Right lobe of liver (tissue), 6 donors: ENCODE results near the gene UNC5B. TPM values are rescaled to one million over a fixed set of nuclear protein-coding genes. Genes with fewer than 3 reads are reported as not detected.

ENCODE experiments used
- ATAC-seq, 4 donors: fragments of 200-7000 bp; cut with Tn5 transposase; one replicate each; pipeline ENCODE4 v1.9.1; 2020; ENCODE audit warnings: mild to moderate bottlenecking in 4 of 4, moderate library complexity in 4 of 4
- DNase-seq, 3 donors: peaks; one replicate each; pipeline ENCODE4 v3.0.0-alpha.2; 2020
- H3K27ac ChIP-seq, 3 donors: fragments of 200-600 bp; one replicate each; pipeline ENCODE4 v1.8.0; 2022
- H3K27me3 ChIP-seq, 2 donors: fragments of 200-600 bp; one replicate each; pipeline ENCODE4 v1.8.0; 2022
- H3K36me3 ChIP-seq, 4 donors: fragments of 200-600 bp; sonication (generic) in 1 of 4; one replicate each; pipeline versions ENCODE4 v1.5.1 to v1.8.0; 2017 to 2022; ENCODE audit warnings: control low read depth in 1 of 4
- H3K4me1 ChIP-seq, 4 donors: fragments of 200-600 bp; sonication (generic) in 1 of 4; one replicate each; pipeline versions ENCODE4 v1.5.1 to v1.8.0; 2017 to 2022; ENCODE audit warnings: control low read depth in 1 of 4
- H3K4me3 ChIP-seq, 3 donors: fragments of 200-600 bp; one replicate each; pipeline ENCODE4 v1.8.0; 2022
- H3K9me3 ChIP-seq, 4 donors: fragments of 200-600 bp; sonication (generic) in 1 of 4; one replicate each; pipeline versions ENCODE4 v1.5.1 to v1.8.0; 2017 to 2022; ENCODE audit warnings: control low read depth in 1 of 4
- POLR2A ChIP-seq: fragments of 450-650 bp; IDR thresholded peaks from one replicate; pipeline ENCODE4 v1.6.1; 2017; ENCODE audit warnings: antibody characterized with exemption, mild to moderate bottlenecking
- WGBS: methylation state at CpG from one replicate; pipeline ENCODE4 v1.1.6; 2018; ENCODE audit warnings: low coverage, low lambda C conversion rate; ENCODE audit not compliant: insufficient coverage; ENCODE audit errors: missing lambda C conversion rate; 5-methylcytosine and 5-hydroxymethylcytosine counted together
- intact Hi-C, 2 donors: fragments of 100-400 bp; cut with DNase I; formaldehyde crosslinking; loops; one replicate each; pipeline versions ENCODE4 v1.11.2 to v1.14.1; 2022
- total RNA-seq, 6 experiments: library from RNA; depleted of rRNA in 2 of 6; stranded (reverse); fragments of >200 nt in 2 of 6; fragmentation: NEBNext Ultra II Directional in 3 of 6; extraction: Animal tissue kit (Norgen Biotek cat#: 25700) in 3 of 6; gene quantifications; one replicate each; pipeline versions ENCODE4 v1.1.0 to v1.2.4, GENCODE V29; 2016 to 2023
- TF ChIP-seq, protein P1 (sequence below), 4 donors: fragments of 200-600 bp in 3 of 4; fragments of 450-650 bp in 1 of 4; IDR thresholded peaks; one replicate each; pipeline versions ENCODE4 v1.5.1 to v1.8.0; 2016 to 2022; ENCODE audit warnings: antibody characterized with exemption in 4 of 4, mild to moderate bottlenecking in 2 of 4
- donor health status: DM: no; HTN: yes; CAD: no.
- donor health status: DM: no; HTN: no; CAD: no.
- donor health status: DM: no; HTN: no; CAD: no.
- donor health status: DM: no; HTN: yes; CAD: no.
- donor health status: DM: no; HTN: yes; CAD: no.

The UNC5B gene
- total RNA-seq, 6 experiments from 2014 or later: 1.0 to 6.2 (median 2.1) TPM

DNA sequence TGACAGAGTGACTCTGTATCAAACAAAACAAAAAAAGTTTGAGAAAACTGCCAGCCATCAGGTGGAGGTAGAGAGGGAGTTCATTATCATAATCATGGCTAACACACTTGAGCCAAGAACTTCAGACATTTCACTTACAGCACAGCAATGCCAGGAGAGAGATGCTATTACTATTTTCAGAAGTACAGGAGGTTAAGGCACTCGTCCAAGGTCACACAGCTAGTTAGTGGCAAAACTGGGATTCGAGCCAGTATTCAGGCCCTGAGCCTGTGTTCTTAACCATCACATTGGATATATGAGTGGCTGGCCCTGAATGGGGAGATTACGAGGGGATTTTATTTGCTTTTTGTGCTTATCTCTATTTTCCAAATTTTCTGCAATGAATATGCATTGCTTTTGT lies 24.8 kb upstream of the UNC5B start:
- Histone ChIP-seq H3K27me3 (no peaks in the 10 kb centered on the region), H3K4me1 (no peaks in the 10 kb centered on the region), H3K9me3 (no peaks in the 10 kb centered on the region), H3K36me3 (no peaks in the 10 kb centered on the region), H3K4me3 (no peak overlapping the region), H3K27ac (no peak overlapping the region)
- DNase-seq: no peak
- 15% methylated on average over 3 of the region's 3 CpGs for WGBS
- peak in 2 of 4 donors; percentile 47 to 70 for ATAC-seq
- intact Hi-C loops: no loop called here
- TF ChIP-seq, protein P1, sequence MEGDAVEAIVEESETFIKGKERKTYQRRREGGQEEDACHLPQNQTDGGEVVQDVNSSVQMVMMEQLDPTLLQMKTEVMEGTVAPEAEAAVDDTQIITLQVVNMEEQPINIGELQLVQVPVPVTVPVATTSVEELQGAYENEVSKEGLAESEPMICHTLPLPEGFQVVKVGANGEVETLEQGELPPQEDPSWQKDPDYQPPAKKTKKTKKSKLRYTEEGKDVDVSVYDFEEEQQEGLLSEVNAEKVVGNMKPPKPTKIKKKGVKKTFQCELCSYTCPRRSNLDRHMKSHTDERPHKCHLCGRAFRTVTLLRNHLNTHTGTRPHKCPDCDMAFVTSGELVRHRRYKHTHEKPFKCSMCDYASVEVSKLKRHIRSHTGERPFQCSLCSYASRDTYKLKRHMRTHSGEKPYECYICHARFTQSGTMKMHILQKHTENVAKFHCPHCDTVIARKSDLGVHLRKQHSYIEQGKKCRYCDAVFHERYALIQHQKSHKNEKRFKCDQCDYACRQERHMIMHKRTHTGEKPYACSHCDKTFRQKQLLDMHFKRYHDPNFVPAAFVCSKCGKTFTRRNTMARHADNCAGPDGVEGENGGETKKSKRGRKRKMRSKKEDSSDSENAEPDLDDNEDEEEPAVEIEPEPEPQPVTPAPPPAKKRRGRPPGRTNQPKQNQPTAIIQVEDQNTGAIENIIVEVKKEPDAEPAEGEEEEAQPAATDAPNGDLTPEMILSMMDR (IDR thresholded peaks at IDR 0.05): no peak
- no peak for TF ChIP-seq POLR2A

DNA sequence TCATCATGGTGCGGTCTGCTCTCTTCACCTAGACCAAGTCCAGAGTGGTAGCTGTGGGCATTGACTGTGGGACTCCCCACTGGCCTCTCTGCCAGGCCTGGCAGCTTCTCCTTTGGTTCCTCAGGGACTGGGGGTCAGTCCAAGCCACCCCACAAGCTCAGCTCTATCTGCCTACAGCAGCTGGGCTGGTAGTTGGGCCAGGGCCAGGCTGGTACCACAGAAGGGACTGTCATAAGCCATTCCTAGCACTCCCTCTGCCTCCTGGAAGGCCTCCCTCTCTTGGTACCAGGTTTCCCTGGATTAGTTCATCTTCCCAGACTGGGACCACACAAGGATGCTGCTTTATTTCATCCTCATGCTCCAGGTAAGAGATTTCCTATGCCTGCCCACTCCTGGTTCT lies 24.2 kb upstream of the UNC5B start:
- TF ChIP-seq, protein P1 (IDR thresholded peaks at IDR 0.05): no peak
- no peak for TF ChIP-seq POLR2A
- H3K27ac ChIP-seq: no peak overlapping the region
- no peaks in the 10 kb centered on the region for H3K27me3 ChIP-seq
- DNase-seq: no peak
- H3K9me3 ChIP-seq: no peaks in the 10 kb centered on the region
- intact Hi-C loops: no loop called here
- H3K4me3 ChIP-seq: no peak overlapping the region
- no peaks in the 10 kb centered on the region for H3K36me3 ChIP-seq
- no peak for ATAC-seq
- no peaks in the 10 kb centered on the region for H3K4me1 ChIP-seq
- 86% methylated on average over 1 of the region's 1 CpG for WGBS

DNA sequence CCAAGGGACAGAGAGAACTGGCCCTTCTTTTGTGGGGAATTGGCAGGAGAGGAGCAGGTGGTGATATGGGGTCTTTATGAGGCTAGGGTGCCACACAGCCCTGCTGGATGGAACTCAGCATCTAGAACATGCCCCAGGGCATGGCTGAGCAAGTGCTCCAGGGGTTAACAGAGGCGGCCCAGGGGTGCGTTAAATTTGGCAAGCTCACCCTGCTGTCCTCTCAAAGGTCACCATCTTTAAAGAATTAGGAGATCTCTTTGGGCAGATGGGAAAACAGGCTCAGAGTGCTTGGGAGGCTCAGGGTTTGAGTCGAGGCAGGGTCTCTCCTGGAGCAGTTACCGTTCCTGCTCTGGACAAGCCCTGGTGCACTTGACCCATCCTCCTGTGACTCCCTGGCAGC lies 21.4 kb upstream of the UNC5B start:
- WGBS: 19% methylated on average over 3 of the region's 4 CpGs
- Histone ChIP-seq H3K27ac (no peak overlapping the region), H3K36me3 (no peaks in the 10 kb centered on the region), H3K4me1 (no peaks in the 10 kb centered on the region), H3K4me3 (no peak overlapping the region), H3K27me3 (no peaks in the 10 kb centered on the region), H3K9me3 (no peaks in the 10 kb centered on the region)
- ATAC-seq (no peak), DNase-seq (no peak)
- intact Hi-C loops: no loop called here
- TF ChIP-seq POLR2A: no peak

DNA sequence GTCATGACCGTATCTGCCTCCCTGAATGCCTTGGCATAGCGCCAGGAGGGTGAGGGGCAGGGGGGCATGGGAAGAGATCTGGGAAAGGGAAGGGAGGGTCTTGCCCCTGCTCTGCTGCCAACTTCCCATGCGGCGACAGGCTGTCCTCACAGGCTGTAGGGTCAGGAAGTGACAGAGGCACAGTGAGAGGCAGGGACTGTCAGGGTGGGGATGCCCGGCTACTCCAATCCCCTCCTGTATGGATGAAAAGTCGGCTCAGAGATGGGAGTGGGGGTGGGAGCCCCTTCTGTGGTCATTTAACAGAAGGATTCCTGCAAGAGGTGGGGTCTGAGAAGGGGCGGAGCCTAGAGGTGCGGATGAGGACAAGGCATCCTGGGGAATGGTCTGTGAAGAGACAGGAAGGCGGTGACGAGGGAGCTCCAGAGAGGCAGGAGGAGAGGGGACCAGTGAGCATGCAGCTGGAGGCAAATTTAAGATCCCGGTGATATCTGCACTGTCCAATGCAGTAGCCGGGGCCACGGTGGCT lies 20.8 kb upstream of the UNC5B start:
- ATAC-seq (no peak), DNase-seq (no peak)
- Histone ChIP-seq H3K4me1 (no peaks in the 10 kb centered on the region), H3K36me3 (no peaks in the 10 kb centered on the region), H3K4me3 (no peak overlapping the region), H3K27me3 (no peaks in the 10 kb centered on the region), H3K9me3 (no peaks in the 10 kb centered on the region), H3K27ac (no peak overlapping the region)
- 33% methylated on average over 8 of the region's 13 CpGs for WGBS
- intact Hi-C loops: no loop called here
- TF ChIP-seq, protein P1 (IDR thresholded peaks at IDR 0.05): no peak
- TF ChIP-seq POLR2A: no peak

DNA sequence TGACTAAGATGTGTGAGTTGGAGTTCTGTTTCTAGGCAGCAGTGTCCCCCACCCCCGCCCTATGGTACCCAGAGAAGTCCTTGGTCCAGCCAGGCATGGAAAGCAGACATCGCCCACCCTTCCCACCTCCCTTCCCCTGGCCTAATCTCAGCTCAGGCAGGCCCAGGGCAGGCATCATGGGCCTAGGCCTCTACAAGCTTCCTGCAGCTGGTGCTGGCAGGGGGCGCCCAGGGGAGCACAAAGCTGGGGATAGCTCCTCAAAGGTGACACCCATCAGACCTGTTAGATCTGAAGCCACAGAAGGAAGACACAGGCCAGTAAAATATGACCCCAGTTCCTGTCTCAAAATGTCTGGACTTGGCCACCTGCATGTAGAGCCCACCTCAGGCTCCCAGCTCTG lies 18.9 kb upstream of the UNC5B start:
- no peaks in the 10 kb centered on the region for H3K9me3 ChIP-seq
- H3K4me3 ChIP-seq: no peak overlapping the region
- DNase-seq: no peak
- peak in 1 of 4 donors; percentile 34 for ATAC-seq
- H3K4me1 ChIP-seq: no peaks in the 10 kb centered on the region
- WGBS: no CpG with 5 or more reads among the region's 3 CpGs
- intact Hi-C loops: no loop called here
- no peaks in the 10 kb centered on the region for H3K36me3 ChIP-seq
- no peak overlapping the region for H3K27ac ChIP-seq
- no peaks in the 10 kb centered on the region for H3K27me3 ChIP-seq
- TF ChIP-seq POLR2A: no peak
- TF ChIP-seq, protein P1 (IDR thresholded peaks at IDR 0.05): no peak
